ENCODE measurements around the gene GNAS. TPM values are rescaled to one million over a fixed set of nuclear protein-coding genes. Genes with fewer than 3 reads are reported as not detected.

The GNAS gene
- total RNA-seq, 1 experiment from 2014 or later: 416 TPM

DNA sequence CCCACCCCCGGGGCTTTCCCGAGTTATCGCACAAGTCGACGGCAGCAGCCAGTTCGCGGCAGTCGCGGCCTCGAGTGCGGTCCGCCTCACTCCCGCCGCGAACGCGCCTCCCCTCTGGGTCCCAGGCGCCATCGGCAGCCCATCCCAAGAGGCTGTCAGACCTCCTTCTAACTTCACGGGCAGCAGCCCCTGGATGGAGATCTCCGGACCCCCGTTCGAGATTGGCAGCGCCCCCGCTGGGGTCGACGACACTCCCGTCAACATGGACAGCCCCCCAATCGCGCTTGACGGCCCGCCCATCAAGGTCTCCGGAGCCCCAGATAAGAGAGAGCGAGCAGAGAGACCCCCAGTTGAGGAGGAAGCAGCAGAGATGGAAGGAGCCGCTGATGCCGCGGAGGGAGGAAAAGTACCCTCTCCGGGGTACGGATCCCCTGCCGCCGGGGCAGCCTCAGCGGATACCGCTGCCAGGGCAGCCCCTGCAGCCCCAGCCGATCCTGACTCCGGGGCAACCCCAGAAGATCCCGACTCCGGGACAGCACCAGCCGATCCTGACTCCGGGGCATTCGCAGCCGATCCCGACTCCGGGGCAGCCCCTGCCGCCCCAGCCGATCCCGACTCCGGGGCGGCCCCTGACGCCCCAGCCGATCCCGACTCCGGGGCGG, 1.6 kb downstream of the GNAS start:
- no peak for DNase-seq (ENCODE audit: low spot score)

DNA sequence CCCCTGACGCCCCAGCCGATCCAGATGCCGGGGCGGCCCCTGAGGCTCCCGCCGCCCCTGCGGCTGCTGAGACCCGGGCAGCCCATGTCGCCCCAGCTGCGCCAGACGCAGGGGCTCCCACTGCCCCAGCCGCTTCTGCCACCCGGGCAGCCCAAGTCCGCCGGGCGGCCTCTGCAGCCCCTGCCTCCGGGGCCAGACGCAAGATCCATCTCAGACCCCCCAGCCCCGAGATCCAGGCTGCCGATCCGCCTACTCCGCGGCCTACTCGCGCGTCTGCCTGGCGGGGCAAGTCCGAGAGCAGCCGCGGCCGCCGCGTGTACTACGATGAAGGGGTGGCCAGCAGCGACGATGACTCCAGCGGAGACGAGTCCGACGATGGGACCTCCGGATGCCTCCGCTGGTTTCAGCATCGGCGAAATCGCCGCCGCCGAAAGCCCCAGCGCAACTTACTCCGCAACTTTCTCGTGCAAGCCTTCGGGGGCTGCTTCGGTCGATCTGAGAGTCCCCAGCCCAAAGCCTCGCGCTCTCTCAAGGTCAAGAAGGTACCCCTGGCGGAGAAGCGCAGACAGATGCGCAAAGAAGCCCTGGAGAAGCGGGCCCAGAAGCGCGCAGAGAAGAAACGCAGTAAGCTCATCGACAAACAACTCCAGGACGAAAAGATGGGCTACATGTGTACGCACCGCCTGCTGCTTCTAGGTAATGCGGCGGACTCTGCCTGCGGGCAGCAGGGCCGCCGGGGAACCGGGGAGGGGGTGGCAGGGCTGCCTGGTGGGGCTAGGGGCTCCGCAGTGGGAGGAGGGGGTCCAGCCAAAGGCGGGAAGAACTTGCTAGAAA, 2.3 kb downstream of the GNAS start:
- DNase-seq (ENCODE audit: low spot score): no peak

DNA sequence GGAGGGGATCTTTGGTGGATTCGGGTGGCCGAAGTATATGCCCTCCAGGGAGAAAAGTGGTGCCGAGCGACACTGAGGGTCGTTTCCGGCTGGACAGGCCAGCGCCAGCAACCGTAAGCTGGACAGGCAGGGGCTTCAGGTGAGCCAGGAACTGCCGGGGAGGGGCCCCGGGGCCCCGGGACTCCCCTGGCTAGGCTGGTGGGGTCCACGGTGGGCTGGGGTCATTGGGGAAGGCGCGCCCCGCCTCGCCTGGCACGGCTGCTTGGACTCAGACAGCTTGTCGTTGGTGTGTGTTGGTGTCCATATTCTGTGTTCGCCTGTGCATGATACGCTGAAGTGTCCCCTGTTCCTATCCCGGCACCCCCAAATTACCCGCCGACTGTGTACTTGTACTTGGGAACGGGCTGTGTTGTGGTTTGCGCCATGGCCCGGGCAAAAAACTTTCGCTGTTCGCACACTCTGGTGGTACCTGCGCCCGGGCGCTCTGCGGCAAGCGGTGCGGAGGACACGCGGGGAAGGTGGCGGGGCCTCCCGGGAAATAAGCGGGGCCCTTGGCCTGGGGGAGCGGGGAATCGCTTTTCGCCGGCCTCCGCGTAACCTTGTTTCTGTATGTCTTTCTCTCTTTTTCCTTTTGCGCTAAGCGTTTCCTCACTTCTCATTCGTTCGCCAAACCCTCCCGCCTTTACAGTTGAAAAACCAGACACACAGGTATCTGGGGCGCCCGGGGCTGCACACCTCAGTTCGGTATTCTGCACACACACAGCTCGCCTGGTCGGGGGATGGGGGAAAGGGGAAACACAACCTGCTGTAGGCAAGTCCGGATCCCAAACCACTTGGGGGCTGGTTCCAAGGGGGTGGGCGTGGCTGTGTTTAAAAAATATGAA, 3.2 kb downstream of the GNAS start:
- no peak for DNase-seq (ENCODE audit: low spot score)

DNA sequence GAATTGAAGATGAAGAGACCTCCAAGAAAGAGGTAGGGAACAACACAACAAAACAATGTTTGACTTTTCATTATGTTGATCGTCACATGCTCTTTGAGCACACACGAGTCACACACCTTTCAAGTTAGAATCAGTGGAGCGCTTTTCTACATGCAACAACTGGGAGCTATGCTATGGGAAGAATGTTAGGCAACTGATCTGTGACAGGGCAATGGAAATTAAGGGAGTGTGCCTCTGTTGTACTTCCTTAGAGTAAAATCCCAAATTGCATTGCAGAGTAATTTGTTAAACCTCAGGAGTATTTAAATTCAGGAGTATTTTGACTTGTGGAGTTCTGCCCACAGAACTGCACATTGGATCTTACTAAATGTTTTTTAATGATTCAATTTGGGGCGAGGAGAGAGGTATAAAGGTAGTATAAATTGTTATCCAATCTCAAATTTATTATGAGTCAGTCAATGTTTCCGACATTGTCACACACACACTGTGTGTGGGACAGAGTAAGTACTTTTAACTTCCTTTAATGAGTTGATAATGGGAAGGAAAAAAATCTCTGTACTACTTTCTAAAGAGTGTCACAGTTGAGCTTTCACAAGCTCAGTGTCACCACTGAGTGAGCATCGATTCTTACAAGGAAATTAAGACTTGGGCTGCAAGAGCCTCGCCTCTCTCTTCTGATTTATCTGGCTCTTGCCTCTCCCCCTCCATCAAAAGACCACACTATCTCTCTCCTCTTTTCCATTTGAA, 10.7 kb downstream of the GNAS start:
- no peak for DNase-seq (ENCODE audit: low spot score)

DNA sequence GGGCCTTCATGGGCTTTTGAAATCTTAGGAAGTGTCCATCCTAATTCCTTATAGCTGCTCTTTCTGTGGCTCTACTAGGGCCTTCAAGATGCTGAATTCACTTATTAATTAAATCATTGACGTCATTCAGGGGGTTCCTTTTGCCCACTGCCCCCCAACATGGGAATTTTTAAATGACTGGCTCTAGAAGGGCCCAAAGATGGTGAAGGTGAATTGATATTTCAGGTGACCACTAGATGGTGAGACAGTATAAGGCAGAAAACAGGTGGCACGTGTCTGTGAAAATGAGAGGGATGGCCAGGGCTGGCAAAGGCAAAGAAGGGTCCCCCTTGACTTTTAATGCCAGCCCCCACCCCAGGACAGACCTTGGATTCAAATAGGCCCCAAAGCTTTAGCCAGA, 11.8 kb downstream of the GNAS start:
- DNase-seq (ENCODE audit: low spot score): no peak

DNA sequence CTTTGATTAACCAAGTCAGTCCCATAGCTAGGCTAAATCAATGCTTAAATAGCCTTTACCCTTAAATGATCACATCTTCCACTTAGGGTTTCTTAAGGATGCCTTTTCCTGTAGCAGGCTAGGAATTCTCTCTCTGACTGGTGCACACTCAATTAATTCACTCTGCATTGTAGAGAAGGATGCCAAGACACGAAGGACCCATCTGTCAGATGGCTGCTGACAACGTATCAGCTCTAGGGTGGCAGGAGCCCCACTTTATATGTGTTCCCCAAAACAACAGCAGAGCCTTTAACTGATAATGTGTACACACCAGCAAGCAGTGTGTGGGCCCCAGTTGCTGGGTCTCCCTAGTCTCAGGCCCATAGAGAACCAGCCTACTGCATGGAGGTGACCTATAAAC, 13.3 kb downstream of the GNAS start:
- no peak for DNase-seq (ENCODE audit: low spot score)

DNA sequence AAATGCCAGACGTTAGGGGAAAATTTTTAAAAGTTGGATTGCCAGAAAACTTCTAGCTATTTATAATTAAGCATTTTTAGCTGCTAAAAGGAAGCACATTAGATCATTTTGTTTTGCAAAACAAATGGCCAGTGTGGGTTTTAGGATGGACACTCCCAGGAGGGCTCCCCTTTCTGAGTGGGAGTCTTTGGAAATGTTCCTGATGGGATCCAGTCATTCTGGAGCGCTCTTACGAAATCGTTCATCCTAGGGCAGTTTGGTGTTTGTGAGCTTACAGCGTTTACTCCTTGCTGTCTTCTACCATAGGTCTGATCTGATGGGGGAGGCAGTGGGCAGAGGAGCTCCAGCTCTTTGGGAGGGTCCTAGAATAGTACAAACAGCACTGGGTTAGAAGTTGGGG, 14.7 kb downstream of the GNAS start:
- no peak for DNase-seq (ENCODE audit: low spot score)

DNA sequence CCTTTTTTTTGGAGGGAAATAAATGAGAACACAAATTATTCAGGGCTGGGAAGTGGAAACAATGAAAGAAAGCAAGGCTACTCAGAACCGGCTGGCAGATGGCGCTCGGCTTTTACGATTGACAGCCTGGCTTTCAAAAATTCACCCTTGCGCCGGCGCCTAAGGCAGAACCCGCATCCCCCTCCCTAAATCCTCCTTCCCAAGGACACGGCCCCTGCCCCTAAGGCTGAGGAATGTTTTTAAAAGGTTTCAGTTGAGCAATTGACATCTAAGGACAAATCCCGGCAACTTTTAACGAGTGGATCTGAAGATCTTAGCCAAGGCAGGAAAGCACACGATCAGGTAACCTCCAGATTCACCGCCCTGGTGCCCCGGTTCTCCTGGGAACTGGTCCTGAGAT, 16.3 kb downstream of the GNAS start:
- no peak for DNase-seq (ENCODE audit: low spot score)

DNA sequence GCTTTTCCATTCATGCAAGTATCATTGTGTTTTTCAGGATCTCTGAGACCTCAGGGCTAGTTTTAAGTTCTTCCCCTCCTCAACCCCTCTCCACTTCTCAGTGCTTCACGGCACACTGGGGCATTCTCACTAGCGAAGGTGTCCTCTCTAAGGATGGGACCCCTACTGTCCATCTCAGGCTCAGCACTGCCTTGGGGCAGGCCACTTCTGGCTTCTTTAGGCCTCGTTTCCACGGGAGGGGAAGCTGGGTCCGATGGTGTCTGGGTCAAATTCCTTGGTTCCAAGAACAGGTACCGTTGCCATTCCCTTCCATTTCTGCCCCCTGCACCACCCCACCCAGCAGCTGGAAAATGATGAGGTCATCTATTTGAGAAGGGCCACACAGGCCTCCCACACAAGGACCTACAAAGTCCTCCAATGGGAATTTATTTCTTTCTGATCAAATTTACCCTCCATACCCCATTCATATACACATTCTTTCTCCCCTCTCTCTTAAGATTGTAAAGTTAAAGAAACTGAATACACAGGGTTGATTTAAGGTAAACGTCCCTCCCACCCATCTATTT, 17.2 kb downstream of the GNAS start:
- no peak for DNase-seq (ENCODE audit: low spot score)

DNA sequence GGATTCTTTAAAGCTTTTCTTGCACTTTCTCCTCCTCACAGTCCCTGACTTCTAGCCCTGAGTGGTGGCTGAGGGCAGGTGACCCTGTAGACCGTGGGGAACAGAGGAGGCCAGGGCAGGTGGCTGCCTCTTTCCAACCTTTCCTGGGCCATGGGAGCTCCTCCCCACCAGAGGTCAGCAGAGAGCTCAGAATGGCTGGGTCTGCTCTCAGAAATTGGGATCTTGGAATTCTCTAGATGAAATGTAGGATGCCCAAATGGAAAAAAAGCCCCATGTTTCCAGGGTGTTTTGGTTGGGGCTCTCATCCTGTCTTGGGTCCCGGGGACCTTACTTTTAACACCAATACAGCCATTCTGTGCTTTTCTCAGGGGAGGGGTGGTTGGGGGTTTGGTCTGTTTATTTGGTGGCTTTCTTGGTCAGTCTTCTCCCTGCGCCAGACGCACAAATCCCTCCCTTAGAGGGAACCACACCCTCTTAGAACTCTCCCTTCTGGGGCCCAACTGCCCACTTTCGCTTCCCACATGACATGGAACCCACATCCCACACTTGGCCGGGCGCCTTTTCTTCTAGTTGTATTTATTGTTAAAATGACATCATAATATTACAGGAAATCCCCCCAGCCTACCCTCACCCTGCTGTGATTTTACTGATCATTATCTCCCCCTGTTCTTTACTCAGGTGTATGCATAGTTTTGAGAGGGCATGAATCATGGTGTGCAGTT, 17.9 kb downstream of the GNAS start:
- peak; percentile 61 for DNase-seq (ENCODE audit: low spot score)

DNA sequence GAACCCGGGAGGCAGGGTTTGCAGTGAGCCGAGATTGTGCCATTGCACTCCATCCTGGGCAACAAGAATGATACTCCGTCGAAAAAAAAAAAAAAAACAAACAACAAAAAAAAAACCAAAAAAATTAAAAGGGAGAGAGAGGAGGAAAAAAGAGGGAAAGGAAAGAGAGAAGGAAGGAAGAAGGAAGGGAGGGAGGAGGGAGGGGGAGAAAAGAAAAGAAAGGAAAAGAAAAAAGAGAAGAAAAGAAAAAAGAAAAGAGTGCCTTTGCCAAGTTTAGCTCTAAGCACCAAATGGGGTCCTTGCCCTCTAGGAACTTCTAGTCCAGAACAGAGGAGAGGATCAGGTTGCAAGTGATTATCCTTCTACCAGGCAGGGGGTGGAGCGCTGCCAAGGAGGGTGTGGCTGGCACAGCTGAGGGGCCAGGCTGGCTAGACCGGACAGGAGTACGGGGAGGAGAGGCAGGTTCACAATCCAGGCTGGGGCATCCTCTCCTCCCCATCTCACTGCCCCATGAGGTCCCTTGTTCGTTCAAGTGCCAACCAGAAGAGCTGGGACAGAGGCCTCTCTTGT, 19.1 kb downstream of the GNAS start:
- DNase-seq (ENCODE audit: low spot score): no peak

DNA sequence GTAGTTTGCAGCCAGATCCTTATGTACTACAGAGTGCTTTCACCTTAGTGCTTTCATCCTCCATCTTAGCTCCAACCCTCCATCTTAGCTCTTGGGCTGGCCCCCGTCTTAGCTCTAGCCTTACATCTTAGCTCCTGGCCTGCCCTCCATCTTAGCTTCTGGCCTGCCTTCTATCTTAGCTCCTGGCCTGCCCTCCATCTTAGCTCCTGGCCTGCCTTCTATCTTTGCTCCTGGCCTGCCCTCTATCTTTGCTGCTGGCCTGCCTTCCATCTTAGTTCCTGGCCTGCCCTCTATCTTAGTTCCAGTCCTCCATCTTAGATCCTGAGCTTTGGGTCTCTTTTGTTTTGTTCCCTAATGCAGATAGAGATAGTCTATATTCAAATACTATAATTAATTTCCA, 22.0 kb downstream of the GNAS start:
- no peak for DNase-seq (ENCODE audit: low spot score)

DNA sequence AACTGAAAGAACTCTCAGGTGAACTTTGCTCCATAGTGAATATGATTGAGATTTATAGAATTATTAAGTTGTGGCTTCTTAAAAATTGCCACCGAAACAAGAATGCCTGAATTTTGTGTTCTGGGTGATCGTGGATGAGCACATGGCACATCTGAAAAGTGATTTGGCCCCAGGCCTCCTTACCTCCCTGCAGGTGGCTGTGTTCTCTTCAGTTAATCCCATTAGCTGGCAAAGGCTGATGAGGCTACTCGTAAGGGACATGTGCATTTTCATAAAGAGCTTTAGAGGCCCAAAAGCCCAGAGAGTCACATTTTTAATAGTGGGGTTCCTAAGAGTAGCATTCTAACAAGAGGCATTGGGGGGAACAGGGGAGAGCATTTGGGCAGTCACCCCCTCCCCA, 22.6 kb downstream of the GNAS start:
- no peak for DNase-seq (ENCODE audit: low spot score)

DNA sequence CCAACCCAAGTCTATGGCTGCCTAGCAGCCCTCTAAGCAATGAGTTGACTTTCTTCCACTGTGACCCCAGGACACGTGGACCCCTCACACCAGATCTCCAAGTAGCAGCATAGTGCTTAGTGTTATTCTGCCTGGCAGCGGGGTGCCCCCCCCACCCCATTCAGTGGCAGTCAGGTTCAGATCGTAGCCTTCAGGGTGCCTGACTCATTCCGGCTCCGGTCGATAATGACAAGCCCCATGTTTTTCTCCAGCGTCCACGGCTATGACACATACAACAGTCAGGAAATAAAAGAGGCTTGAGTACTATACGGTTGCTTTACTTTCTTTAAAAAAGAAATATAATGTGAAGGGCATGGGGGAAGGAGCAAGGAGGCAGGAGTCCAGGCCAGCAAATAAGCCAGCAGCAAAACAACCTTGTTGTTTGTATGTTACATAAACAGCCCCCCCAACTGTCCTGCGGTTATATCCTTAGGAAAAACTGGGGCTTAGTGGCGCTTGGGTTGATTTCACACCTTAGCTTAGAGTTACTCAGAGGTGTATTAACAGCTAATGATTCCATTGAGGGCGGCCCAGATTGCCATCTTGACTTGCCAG, 23.1 kb downstream of the GNAS start:
- peak; percentile 76 for DNase-seq (ENCODE audit: low spot score)

DNA sequence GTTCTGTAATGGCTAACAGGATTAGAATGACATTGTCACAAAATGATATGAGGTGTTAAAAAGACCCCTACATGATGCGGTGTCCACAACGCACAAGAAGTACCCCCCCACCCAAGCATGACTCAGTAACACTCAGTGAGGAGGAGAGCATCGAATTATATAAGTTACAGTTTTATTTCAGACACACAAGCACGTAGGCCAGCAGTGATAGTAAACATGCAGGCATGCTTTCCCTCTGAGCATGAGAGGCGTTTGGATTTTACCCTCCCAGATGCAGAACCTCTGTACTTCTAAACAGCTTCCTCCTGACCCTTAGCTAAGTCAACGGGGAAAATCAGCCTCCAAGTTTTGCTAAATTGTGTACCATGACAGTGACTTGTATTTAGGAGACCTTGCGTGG, 23.9 kb downstream of the GNAS start:
- DNase-seq (ENCODE audit: low spot score): no peak

DNA sequence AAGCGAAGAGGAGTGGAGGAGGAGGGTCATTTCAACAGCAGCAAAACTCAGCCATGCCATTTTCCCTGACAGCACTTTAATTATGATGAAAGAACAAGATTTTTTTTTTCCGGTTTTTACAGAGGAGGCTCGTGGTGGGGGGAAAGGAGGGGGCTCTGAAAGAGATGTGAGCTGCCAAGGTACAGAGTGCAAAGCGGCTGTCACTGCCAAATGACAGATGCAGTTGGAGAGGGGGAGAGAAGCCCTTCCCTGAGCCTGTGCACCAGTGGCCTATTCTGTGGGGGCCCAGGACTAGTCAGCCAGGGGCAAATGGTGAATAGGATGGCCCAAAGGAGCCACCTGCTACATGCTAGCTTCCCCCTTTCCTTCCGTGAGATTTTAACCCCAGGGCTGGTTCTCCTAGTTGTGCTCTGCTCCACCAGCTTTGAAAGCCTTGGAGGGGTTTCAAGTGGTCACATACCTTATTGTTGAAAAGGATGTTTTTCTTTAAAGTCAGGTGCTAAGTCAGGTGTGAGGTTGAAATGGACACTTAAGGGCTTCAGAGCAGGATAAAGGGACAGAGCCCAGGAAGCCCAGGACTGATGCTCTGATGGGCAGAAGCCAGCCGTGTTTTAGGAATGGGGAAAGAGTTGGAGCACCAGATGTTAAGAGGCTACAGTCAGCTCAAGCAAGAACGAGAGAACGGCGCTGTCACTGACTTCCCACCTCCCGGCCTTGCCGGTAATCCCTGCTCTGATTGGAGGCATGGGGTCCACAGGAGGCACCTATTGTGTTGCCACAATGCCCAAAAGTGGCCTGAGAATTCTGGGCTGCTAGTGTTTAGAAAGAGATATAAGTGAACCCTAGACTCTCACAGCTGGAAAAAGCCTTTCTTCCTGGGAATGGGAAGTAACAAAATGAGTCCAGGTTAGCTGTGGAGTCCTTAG, 24.8 kb downstream of the GNAS start:
- DNase-seq (ENCODE audit: low spot score): no peak

DNA sequence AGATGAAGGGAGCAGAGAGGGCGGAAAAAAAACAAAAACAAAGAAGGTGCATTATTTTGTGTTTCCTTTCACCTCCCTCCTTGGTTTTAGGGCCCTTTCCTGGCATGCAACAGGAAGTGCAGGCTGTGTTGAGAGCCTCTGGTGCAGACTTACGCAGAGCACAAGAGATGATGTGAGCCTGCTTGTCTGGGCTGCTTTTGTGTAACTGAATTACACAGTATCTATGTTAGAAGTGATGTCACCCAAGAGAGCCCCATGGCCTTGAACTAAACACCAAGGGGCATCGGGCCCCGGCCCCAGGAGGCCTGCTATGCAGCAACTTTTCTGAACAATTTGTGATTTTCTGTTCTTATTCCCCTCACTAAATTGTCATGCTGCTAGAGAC, 25.5 kb downstream of the GNAS start:
- no peak for DNase-seq (ENCODE audit: low spot score)

DNA sequence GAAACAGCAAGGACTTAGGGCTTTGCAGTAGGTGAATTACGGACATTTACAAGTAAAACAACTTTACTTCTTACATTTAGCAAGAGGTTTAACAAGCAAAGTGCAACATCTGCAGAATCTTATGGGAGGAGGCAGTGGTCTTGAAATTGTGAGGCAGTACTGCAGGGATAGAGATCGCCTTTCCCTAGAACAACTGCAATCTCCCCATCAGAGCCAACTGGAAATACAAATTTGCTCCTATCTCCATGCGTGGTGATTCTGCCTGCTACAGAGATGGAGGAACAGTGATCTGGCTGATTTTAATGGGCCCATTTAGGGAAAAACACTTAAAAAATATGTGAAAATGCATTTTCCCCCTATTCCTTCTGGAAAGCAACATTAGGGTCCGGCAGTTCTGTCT, 25.9 kb downstream of the GNAS start:
- DNase-seq (ENCODE audit: low spot score): no peak

DNA sequence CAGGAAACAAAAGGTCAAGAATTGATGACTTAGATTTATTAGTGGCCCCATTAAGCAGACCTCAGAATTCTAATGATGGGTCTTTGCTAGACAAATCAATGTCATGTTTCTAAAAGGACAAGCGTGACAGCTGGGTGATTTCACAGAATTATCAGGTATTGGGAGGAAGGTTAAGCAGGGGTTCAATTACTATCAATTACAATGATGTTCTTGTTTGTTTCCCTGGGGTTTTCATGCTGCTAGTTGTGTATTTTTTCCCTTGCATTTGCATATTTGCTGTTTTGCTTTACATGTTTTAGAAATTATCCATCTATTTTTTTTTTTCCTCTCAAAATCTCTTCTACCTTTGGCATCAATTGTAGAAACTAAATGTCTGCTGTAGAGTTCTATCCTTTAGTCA, 27.9 kb downstream of the GNAS start:
- no peak for DNase-seq (ENCODE audit: low spot score)
